IMR-90 (cell line): ENCODE data around the gene WDR43. TPM values are rescaled to one million over a fixed set of nuclear protein-coding genes. Genes with fewer than 3 reads are reported as not detected.
A peak's percentile ranks its signal among the peaks of the same experiment; 100 is the strongest.

Source experiments
- ATAC-seq: fragments of 200-7000 bp; cut with Tn5 transposase; 2 replicates; pipeline ENCODE4 v1.9.1; 2020; ENCODE audit warnings: low read depth, mild to moderate bottlenecking, moderate library complexity
- BruUV-seq: library from RNA; stranded (reverse); fragments of 400-500 nt; replicated peaks from 2 replicates; lab custom pipeline; 2021; lab: Mats Ljungman, UMichigan
- CTCF ChIA-PET: fragments of 300-600 bp; formaldehyde crosslinking; extraction: SDS; loops from one replicate; lab custom pipeline; 2021; ENCODE audit warnings: antibody characterized with exemption; lab: Yijun Ruan, JAX
- POLR2A ChIA-PET: fragments of 300-600 bp; sonication (Branson Sonifier 250); formaldehyde crosslinking; loops from one replicate; lab custom pipeline; 2022; ENCODE audit warnings: antibody characterized with exemption; ENCODE audit not compliant: unreplicated experiment; lab: Charles Lee
- DNase-seq: peaks from one replicate; pipeline ENCODE4 v3.0.0; 2013
- H2AFZ ChIP-seq: replicated peaks from 2 replicates; pipeline ENCODE3; 2013; ENCODE audit warnings: low read length, mild to moderate bottlenecking; ENCODE audit not compliant: poor library complexity
- H2AK5ac ChIP-seq: 2 replicates; pipeline ENCODE4 v1.6.1; 2013; ENCODE audit warnings: low read depth, low read length, inconsistent platforms
- H2AK9ac ChIP-seq: replicated peaks from 2 replicates; pipeline ENCODE3; 2013; ENCODE audit warnings: mild to moderate bottlenecking, low read depth, low read length, moderate library complexity; ENCODE audit not compliant: poor library complexity
- H2BK120ac ChIP-seq: 2 replicates; pipeline ENCODE4 v1.6.1; 2013; ENCODE audit warnings: low read depth, low read length, inconsistent platforms
- H2BK15ac ChIP-seq: 3 replicates; pipeline ENCODE4 v1.6.1; 2013; ENCODE audit warnings: low read depth, low read length, inconsistent platforms
- H2BK20ac ChIP-seq: 2 replicates; pipeline ENCODE4 v1.6.1; 2013; ENCODE audit warnings: low read depth, mild to moderate bottlenecking, inconsistent platforms, low read length, moderate library complexity
- H2BK5ac ChIP-seq: 2 replicates; pipeline ENCODE4 v1.6.1; 2013; ENCODE audit warnings: mild to moderate bottlenecking, low read depth, low read length, inconsistent platforms; ENCODE audit not compliant: poor library complexity, severe bottlenecking
- H3K14ac ChIP-seq: replicated peaks from 2 replicates; pipeline ENCODE4 v1.6.1; 2013; ENCODE audit warnings: low read depth, low read length, inconsistent platforms
- H3K18ac ChIP-seq: 2 replicates; pipeline ENCODE4 v1.6.1; 2013; ENCODE audit warnings: low read depth, low read length, control low read depth
- H3K23ac ChIP-seq: 2 replicates; pipeline ENCODE4 v1.6.1; 2013; ENCODE audit warnings: low read depth, low read length, inconsistent platforms
- H3K27ac ChIP-seq: 2 replicates; pipeline ENCODE4 v1.5.1; 2013; ENCODE audit warnings: mild to moderate bottlenecking, control low read depth, low read length; ENCODE audit not compliant: insufficient read depth
- H3K27me3 ChIP-seq: 2 replicates; pipeline ENCODE4 v1.6.1; 2013; ENCODE audit warnings: low read length; ENCODE audit not compliant: control insufficient read depth, insufficient read depth
- H3K36me3 ChIP-seq: 2 replicates; pipeline ENCODE4 v1.6.1; 2013; ENCODE audit warnings: low read length, mixed read lengths; ENCODE audit not compliant: control insufficient read depth, insufficient read depth
- H3K4ac ChIP-seq: 2 replicates; pipeline ENCODE4 v1.6.1; 2013; ENCODE audit warnings: low read depth, low read length, inconsistent platforms
- H3K4me1 ChIP-seq: 2 replicates; pipeline ENCODE4 v1.6.1; 2013; ENCODE audit warnings: low read length, mixed read lengths; ENCODE audit not compliant: control insufficient read depth, insufficient read depth
- H3K4me2 ChIP-seq: 2 replicates; pipeline ENCODE4 v1.6.1; 2013; ENCODE audit warnings: low read depth, mild to moderate bottlenecking, control low read depth, low read length, moderate library complexity
- H3K4me3 ChIP-seq: 2 replicates; pipeline ENCODE4 v1.5.1; 2013; ENCODE audit warnings: low read depth, mild to moderate bottlenecking, control low read depth, low read length, moderate library complexity; ENCODE audit not compliant: insufficient read depth
- H3K56ac ChIP-seq: 2 replicates; pipeline ENCODE4 v1.6.1; 2013; ENCODE audit warnings: low read length, inconsistent platforms; ENCODE audit not compliant: insufficient read depth; ENCODE audit errors: extremely low read depth
- H3K79me1 ChIP-seq, 2 experiments: 2 replicates each; pipeline ENCODE4 v1.6.1; 2013; ENCODE audit warnings: low read length in 2 of 2, inconsistent platforms in 1 of 2, low read depth in 1 of 2
- H3K9ac ChIP-seq: 2 replicates; pipeline ENCODE4 v1.6.1; 2013; ENCODE audit warnings: low read depth, low read length, control low read depth
- H3K9me1 ChIP-seq: 2 replicates; pipeline ENCODE4 v1.6.1; 2013; ENCODE audit warnings: low read length, inconsistent platforms; ENCODE audit not compliant: insufficient read depth
- H3K9me3 ChIP-seq: 2 replicates; pipeline ENCODE4 v1.6.1; 2013; ENCODE audit warnings: low read length; ENCODE audit not compliant: control insufficient read depth, insufficient read depth
- H4K20me1 ChIP-seq: 2 replicates; pipeline ENCODE4 v1.6.1; 2013; ENCODE audit warnings: low read length, inconsistent platforms; ENCODE audit not compliant: insufficient read depth
- H4K5ac ChIP-seq: 2 replicates; pipeline ENCODE4 v1.6.1; 2013; ENCODE audit warnings: mild to moderate bottlenecking, low read depth, low read length, control low read depth
- H4K8ac ChIP-seq, 2 experiments: 2 replicates each; pipeline ENCODE4 v1.6.1; 2013; ENCODE audit warnings: low read depth in 2 of 2, low read length in 2 of 2, control low read depth in 1 of 2, inconsistent platforms in 1 of 2
- H4K91ac ChIP-seq: 2 replicates; pipeline ENCODE4 v1.6.1; 2013; ENCODE audit warnings: low read depth, low read length, inconsistent platforms; ENCODE audit not compliant: insufficient read depth
- BHLHE40 ChIP-seq: fragments of 150-350 bp; IDR thresholded peaks from 2 replicates; pipeline ENCODE4 v1.6.1; 2016; ENCODE audit warnings: mild to moderate bottlenecking, low read depth, low read length
- CEBPB ChIP-seq: IDR thresholded peaks from 2 replicates; pipeline ENCODE4 v1.6.1; 2012; ENCODE audit warnings: low read depth, low read length, improper control_type of control experiment
- CHD1 ChIP-seq: IDR thresholded peaks from 2 replicates; pipeline ENCODE4 v1.6.1; 2012; ENCODE audit warnings: low read depth, low read length, improper control_type of control experiment
- FOS ChIP-seq: fragments of 150-350 bp; IDR thresholded peaks from 2 replicates; pipeline ENCODE4 v1.6.1; 2016; ENCODE audit warnings: low read depth, low read length
- MAFK ChIP-seq: IDR thresholded peaks from 2 replicates; pipeline ENCODE4 v1.6.1; 2012; ENCODE audit warnings: low read depth, low read length, improper control_type of control experiment
- NFE2L2 ChIP-seq: fragments of 150-350 bp; IDR thresholded peaks from 2 replicates; pipeline ENCODE4 v1.6.1; 2016; ENCODE audit warnings: low read depth, mild to moderate bottlenecking, low read length
- POLR2A ChIP-seq: IDR thresholded peaks from 2 replicates; pipeline ENCODE4 v1.6.1; 2012; ENCODE audit warnings: mild to moderate bottlenecking, low read depth, low read length
- RAD21 ChIP-seq: IDR thresholded peaks from 2 replicates; pipeline ENCODE4 v1.6.1; 2012; ENCODE audit warnings: low read length, improper control_type of control experiment
- RCOR1 ChIP-seq: IDR thresholded peaks from 2 replicates; pipeline ENCODE4 v1.6.1; 2012; ENCODE audit warnings: mild to moderate bottlenecking, low read length, improper control_type of control experiment; ENCODE audit not compliant: insufficient replicate concordance
- WGBS, 2 experiments: methylation state at CpG; one replicate each; pipeline versions ENCODE4 v1.1.5 to v1.1.7; 2013; ENCODE audit warnings: missing lambda C conversion rate in 2 of 2; ENCODE audit not compliant: insufficient read length in 1 of 2; ENCODE audit errors: extremely low coverage in 2 of 2; 5-methylcytosine and 5-hydroxymethylcytosine counted together
- dilution Hi-C: fragments of 300-500 bp; cut with HindIII; formaldehyde crosslinking; loops from one replicate; pipeline ENCODE4 v1.14.3; 2018; ENCODE audit warnings: low sequenced_read_pairs; ENCODE audit not compliant: unreplicated experiment
- in situ Hi-C: fragments of 300-500 bp; cut with MboI; formaldehyde crosslinking; loops from 3 replicates; pipeline ENCODE4 v1.14.3; 2019; ENCODE audit warnings: low sequenced_read_pairs, inconsistent platforms, mixed read lengths
- intact Hi-C: fragments of 100-400 bp; cut with micrococcal nuclease; formaldehyde crosslinking; loops from 2 replicates; pipeline ENCODE4 v1.10.0; 2022
- polyA plus RNA-seq, 3 experiments: library from polyadenylated mRNA; depleted of rRNA; stranded (reverse); fragments of >200 nt; gene quantifications; 2 replicates each; pipeline ENCODE4 v1.2.3, GENCODE V29; 2012; ENCODE audit warnings: low replicate concordance in 1 of 3
- total RNA-seq: library from RNA; depleted of rRNA; stranded (reverse); fragments of >200 nt; gene quantifications from 2 replicates; pipeline ENCODE4 v1.2.3, GENCODE V29; 2012
- TF ChIP-seq, protein P1 (sequence below): fragments of 150-350 bp; IDR thresholded peaks from 2 replicates; pipeline ENCODE4 v1.6.1; 2017; ENCODE audit warnings: mild to moderate bottlenecking, antibody characterized with exemption, low read length, low read depth
- TF ChIP-seq, protein P2 (sequence below): fragments of 150-350 bp; IDR thresholded peaks from 2 replicates; pipeline ENCODE4 v1.6.1; 2016; ENCODE audit warnings: low read depth, mild to moderate bottlenecking, low read length, moderate library complexity, borderline replicate concordance

The WDR43 gene
- total and polyA plus RNA-seq, 2 of the 4 experiments (the other 2 are of a cell fraction) = 40.3 to 300 TPM

DNA sequence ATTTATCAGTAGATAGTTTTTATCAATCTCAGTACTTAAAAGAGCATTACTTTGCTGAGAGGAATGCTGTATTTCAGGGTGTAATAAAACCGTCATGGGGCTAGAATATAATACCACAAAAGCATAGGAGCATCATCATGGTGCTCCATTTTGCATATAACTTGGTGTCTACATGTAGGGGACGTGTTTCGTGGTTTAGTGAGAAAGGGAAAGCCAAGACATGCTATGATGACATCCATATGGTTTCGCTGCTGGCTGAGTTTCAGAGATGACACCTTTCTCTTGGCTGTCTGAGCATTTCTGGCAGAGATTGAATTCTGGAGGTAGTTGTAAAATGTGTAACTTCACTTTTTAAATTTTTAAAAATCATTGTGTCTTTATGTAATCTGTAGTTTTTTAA is 32.4 kb downstream of the WDR43 start:
- H2AK9ac ChIP-seq = no peak overlapping the region
- POLR2A ChIA-PET = no interaction called here
- no peak overlapping the region for H2AFZ ChIP-seq
- H3K9me3 ChIP-seq = no peaks in the 10 kb centered on the region
- no CpG with 5 or more reads among the region's 4 CpGs for WGBS, 2 experiments
- peak overlapping the region; percentile 72 for H2BK5ac ChIP-seq
- no TSS peak for BruUV-seq
- intact Hi-C loops (loop anchor here (5.0 kb wide), 1 partner anchor 105 kb away; no protein-coding TSS in a partner anchor), dilution Hi-C loops (no loop called here), in situ Hi-C loops (no loop called here)
- DNase-seq = peak; percentile 32
- H2BK20ac ChIP-seq = no peak overlapping the region
- H3K18ac ChIP-seq = no peak overlapping the region
- peak overlapping the region; percentile 80; the same call in 1 of the 2 replicates for H3K23ac ChIP-seq
- no peak overlapping the region for H3K4ac ChIP-seq
- peaks cover 40 to 55% of the 10 kb centered on the region in 2 experiments for H3K79me1 ChIP-seq
- no peak overlapping the region for H4K91ac ChIP-seq
- H3K56ac ChIP-seq = no peak overlapping the region
- peak overlapping the region; percentile 55; the same call in 1 of the 2 replicates for H3K27ac ChIP-seq
- no peaks in the 10 kb centered on the region for H3K27me3 ChIP-seq
- CTCF ChIA-PET = interaction anchor here (1.9 kb wide), 1 partner anchor 11 kb away, joined by 7 read pairs; no protein-coding TSS in a partner anchor
- H2BK15ac ChIP-seq = no peak overlapping the region
- H3K9ac ChIP-seq = no peak overlapping the region
- TF ChIP-seq BHLHE40 (no peak), POLR2A (no peak), FOS (no peak), RAD21 (no peak), RCOR1 (no peak), MAFK (no peak), CHD1 (no peak), CEBPB (no peak), NFE2L2 (no peak)
- TF ChIP-seq, protein P1, sequence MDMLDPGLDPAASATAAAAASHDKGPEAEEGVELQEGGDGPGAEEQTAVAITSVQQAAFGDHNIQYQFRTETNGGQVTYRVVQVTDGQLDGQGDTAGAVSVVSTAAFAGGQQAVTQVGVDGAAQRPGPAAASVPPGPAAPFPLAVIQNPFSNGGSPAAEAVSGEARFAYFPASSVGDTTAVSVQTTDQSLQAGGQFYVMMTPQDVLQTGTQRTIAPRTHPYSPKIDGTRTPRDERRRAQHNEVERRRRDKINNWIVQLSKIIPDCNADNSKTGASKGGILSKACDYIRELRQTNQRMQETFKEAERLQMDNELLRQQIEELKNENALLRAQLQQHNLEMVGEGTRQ = no peak
- TF ChIP-seq, protein P2, sequence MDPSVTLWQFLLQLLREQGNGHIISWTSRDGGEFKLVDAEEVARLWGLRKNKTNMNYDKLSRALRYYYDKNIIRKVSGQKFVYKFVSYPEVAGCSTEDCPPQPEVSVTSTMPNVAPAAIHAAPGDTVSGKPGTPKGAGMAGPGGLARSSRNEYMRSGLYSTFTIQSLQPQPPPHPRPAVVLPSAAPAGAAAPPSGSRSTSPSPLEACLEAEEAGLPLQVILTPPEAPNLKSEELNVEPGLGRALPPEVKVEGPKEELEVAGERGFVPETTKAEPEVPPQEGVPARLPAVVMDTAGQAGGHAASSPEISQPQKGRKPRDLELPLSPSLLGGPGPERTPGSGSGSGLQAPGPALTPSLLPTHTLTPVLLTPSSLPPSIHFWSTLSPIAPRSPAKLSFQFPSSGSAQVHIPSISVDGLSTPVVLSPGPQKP = no peak
- peaks cover 12% of the 10 kb centered on the region for H3K4me1 ChIP-seq
- H3K4me3 ChIP-seq = no peak overlapping the region
- no peak overlapping the region for H2BK120ac ChIP-seq
- no peak overlapping the region for H2AK5ac ChIP-seq
- H4K5ac ChIP-seq = no peak overlapping the region
- H3K9me1 ChIP-seq = peaks cover 2% of the 10 kb centered on the region; the same call in 1 of the 2 replicates
- no peak for ATAC-seq
- H4K20me1 ChIP-seq = peaks cover 7% of the 10 kb centered on the region
- H3K4me2 ChIP-seq = no peak overlapping the region
- H3K14ac ChIP-seq = no peak overlapping the region
- H4K8ac ChIP-seq = no peak overlapping the region; a peak in 1 of 4 replicates
- H3K36me3 ChIP-seq = peaks cover 29% of the 10 kb centered on the region
